ENCODE measurements around the gene C1orf232. TPM values are rescaled to one million over a fixed set of nuclear protein-coding genes. Genes with fewer than 3 reads are reported as not detected.

Gene C1orf232
- total RNA-seq, 1 experiment from 2014 or later = not detected

- ChIA-PET POLR2A (ENCODE audit: unreplicated experiment) (interaction anchor here (0.7 kb wide), 1 partner anchor 78 kb away, joined by 3 read pairs; the partner anchor contains the start of gene CEP85), CTCF (no interaction called here)
- Histone ChIP-seq H3K4me3 (ENCODE audit: low read length) (no peak overlapping the region), H3K4me1 (ENCODE audit: insufficient read depth, low read length) (peaks cover 8% of the 10 kb centered on the region), H4K20me1 (ENCODE audit: low read length) (no peaks in the 10 kb centered on the region), H2AFZ (ENCODE audit: low read length) (no peak overlapping the region), H3K9ac (ENCODE audit: low read length) (no peak overlapping the region), H3K9me3 (ENCODE audit: low read length) (no peaks in the 10 kb centered on the region), H3K27me3 (ENCODE audit: low read length) (no peaks in the 10 kb centered on the region), H3K36me3 (ENCODE audit: low read depth, low read length) (no peaks in the 10 kb centered on the region), H3K27ac (ENCODE audit: low read length) (no peak overlapping the region), H3F3A (ENCODE audit: low read length, unreplicated experiment) (no peaks in the 10 kb centered on the region), H3K4me2 (ENCODE audit: low read length) (peak overlapping the region; percentile 49), H3K79me2 (ENCODE audit: low read length) (no peaks in the 10 kb centered on the region), H3K9me2 (replicated peaks; ENCODE audit: low read length) (no peaks in the 10 kb centered on the region)
- no peak for TF ChIP-seq CTCF (conservative IDR thresholded peaks at IDR 0.05; ENCODE audit: low read depth, low read length)
- TF ChIP-seq EZH2 (IDR thresholded peaks at IDR 0.05; ENCODE audit: low read length, unreplicated experiment) = no peak
- no peak for TF ChIP-seq EZH2phosphoT487 (IDR thresholded peaks at IDR 0.05; ENCODE audit: borderline replicate concordance, low read length)
- no peak for ATAC-seq
- DNase-seq = no peak
- intact Hi-C loops (cut with micrococcal nuclease) = no loop called here
- BruUV-seq (replicated peaks) = no TSS peak
Measured at GRCh38 chr1:26156285-26157038, 12.3 kb downstream of the C1orf232 start.

GRCh38 chr1:26155370-26156284 is 13.1 kb downstream of the C1orf232 start:
- H4K20me1 ChIP-seq (ENCODE audit: low read length) = no peaks in the 10 kb centered on the region
- H3K4me2 ChIP-seq (ENCODE audit: low read length) = no peak overlapping the region
- H3K9me3 ChIP-seq (ENCODE audit: low read length) = no peaks in the 10 kb centered on the region
- ChIA-PET POLR2A (ENCODE audit: unreplicated experiment) (no interaction called here), CTCF (no interaction called here)
- no peak overlapping the region for H3K4me3 ChIP-seq (ENCODE audit: low read length)
- H3K9ac ChIP-seq (ENCODE audit: low read length) = no peak overlapping the region
- H3F3A ChIP-seq (ENCODE audit: low read length, unreplicated experiment) = no peaks in the 10 kb centered on the region
- H3K79me2 ChIP-seq (ENCODE audit: low read length) = no peaks in the 10 kb centered on the region
- H3K4me1 ChIP-seq (ENCODE audit: insufficient read depth, low read length) = peaks cover 5% of the 10 kb centered on the region
- no peaks in the 10 kb centered on the region for H3K27me3 ChIP-seq (ENCODE audit: low read length)
- no peak for DNase-seq
- H3K9me2 ChIP-seq (replicated peaks; ENCODE audit: low read length) = no peaks in the 10 kb centered on the region
- ATAC-seq = no peak
- H3K36me3 ChIP-seq (ENCODE audit: low read depth, low read length) = no peaks in the 10 kb centered on the region
- intact Hi-C loops (cut with micrococcal nuclease) = no loop called here
- H2AFZ ChIP-seq (ENCODE audit: low read length) = no peak overlapping the region
- no TSS peak for BruUV-seq (replicated peaks)
- no peak overlapping the region for H3K27ac ChIP-seq (ENCODE audit: low read length)
- TF ChIP-seq CTCF (conservative IDR thresholded peaks at IDR 0.05; ENCODE audit: low read depth, low read length) (no peak), EZH2phosphoT487 (IDR thresholded peaks at IDR 0.05; ENCODE audit: borderline replicate concordance, low read length) (no peak)

Measured in PC-3 (cell line).